HG03139 (cell line): ENCODE results near the gene SHISA6.

ENCODE experiments used
- ATAC-seq: cut with Tn5 transposase; IDR thresholded peaks from one replicate; pipeline ENCODE4 v1.9.1; 2021; ENCODE audit not compliant: unreplicated experiment

The SHISA6 gene

GRCh38 chr17:11264183-11264871, 23.3 kb downstream of the SHISA6 start:
- ATAC-seq = no peak

GRCh38 chr17:11267999-11268575, 27.1 kb downstream of the SHISA6 start:
- ATAC-seq = no peak

- ATAC-seq = no peak
These were observed 28.2 kb downstream of the SHISA6 start for GRCh38 chr17:11269210-11269609.

- no peak for ATAC-seq
These were observed 31.2 kb downstream of the SHISA6 start for GRCh38 chr17:11272191-11272590.

- no peak for ATAC-seq
These were observed 32.6 kb downstream of the SHISA6 start for GRCh38 chr17:11273596-11273995.

- ATAC-seq = no peak
These were observed 33.1 kb downstream of the SHISA6 start for GRCh38 chr17:11274106-11274505.

GRCh38 chr17:11276486-11276885, 35.5 kb downstream of the SHISA6 start:
- ATAC-seq = no peak

- no peak for ATAC-seq
These were observed 37.4 kb downstream of the SHISA6 start for GRCh38 chr17:11278186-11278991.

- no peak for ATAC-seq
These were observed 37.9 kb downstream of the SHISA6 start for GRCh38 chr17:11278992-11279270.

- ATAC-seq = no peak
These were observed 38.8 kb downstream of the SHISA6 start for GRCh38 chr17:11279776-11280344.

- no peak for ATAC-seq
These were observed 41.6 kb downstream of the SHISA6 start for GRCh38 chr17:11282586-11282985.

- ATAC-seq = no peak
These were observed 43.8 kb downstream of the SHISA6 start for GRCh38 chr17:11284811-11285210.

GRCh38 chr17:11285946-11286345, 44.9 kb downstream of the SHISA6 start:
- no peak for ATAC-seq

GRCh38 chr17:11287791-11288190, 46.8 kb downstream of the SHISA6 start:
- ATAC-seq = no peak

- no peak for ATAC-seq
These were observed 49.8 kb downstream of the SHISA6 start for GRCh38 chr17:11290814-11291213.

- ATAC-seq = no peak
These were observed 51.5 kb downstream of the SHISA6 start for GRCh38 chr17:11292491-11292890.

GRCh38 chr17:11293480-11293879, 52.5 kb downstream of the SHISA6 start:
- no peak for ATAC-seq

- no peak for ATAC-seq
These were observed 53.8 kb downstream of the SHISA6 start for GRCh38 chr17:11294826-11295225.

GRCh38 chr17:11296994-11297393, 56.0 kb downstream of the SHISA6 start:
- ATAC-seq = no peak

- no peak for ATAC-seq
These were observed 57.4 kb downstream of the SHISA6 start for GRCh38 chr17:11298401-11298800.

GRCh38 chr17:11300201-11300600, 59.2 kb downstream of the SHISA6 start:
- no peak for ATAC-seq

GRCh38 chr17:11300738-11301137, 59.7 kb downstream of the SHISA6 start:
- no peak for ATAC-seq
